Endothelial cell of umbilical vein (primary cell): ENCODE measurements around the gene CD300LB. TPM values are rescaled to one million over a fixed set of nuclear protein-coding genes. Genes with fewer than 3 reads are reported as not detected.

Source experiments
- BruUV-seq: library from RNA; stranded (reverse); fragments of 400-500 nt; replicated peaks from 2 replicates; lab custom pipeline; 2021; lab: Mats Ljungman, UMichigan
- CTCF ChIA-PET: fragments of 300-600, 350-600 bp; sonication (Branson Sonifier 250); formaldehyde crosslinking; loops from one replicate; lab custom pipeline; 2021; ENCODE audit warnings: antibody characterized with exemption, inconsistent platforms; lab: Charles Lee
- POLR2A ChIA-PET: fragments of 300-600, 350-600 bp; sonication (Branson Sonifier 250); formaldehyde crosslinking; loops from one replicate; lab custom pipeline; 2021; ENCODE audit warnings: antibody characterized with exemption, inconsistent platforms; lab: Charles Lee
- DNase-seq: peaks from one replicate; pipeline ENCODE4 v3.0.0-alpha.2; 2011; ENCODE audit warnings: low read depth, low spot score
- FAIRE-seq: peaks from 2 replicates; lab custom pipeline; 2011; peaks lifted over from hg19 to GRCh38; lab: Jason Lieb, UNC
- H2AFZ ChIP-seq: 2 replicates; pipeline ENCODE4 v1.6.0; 2012; ENCODE audit warnings: low read depth, low read length, control low read depth, inconsistent platforms
- H3K27ac ChIP-seq: 2 replicates; pipeline ENCODE4 v1.5.1; 2011; ENCODE audit warnings: low read depth, mild to moderate bottlenecking, control low read depth, low read length, moderate library complexity; ENCODE audit not compliant: insufficient read depth
- H3K27me3 ChIP-seq, 2 experiments: 2 replicates each; pipeline versions ENCODE4 v1.6.0 to v1.6.1; 2011; ENCODE audit warnings: low read length in 2 of 2, mixed read lengths in 1 of 2; ENCODE audit not compliant: control insufficient read depth in 2 of 2, insufficient read depth in 2 of 2
- H3K36me3 ChIP-seq, 2 experiments: 2 replicates in 1 of 2; 3 replicates in 1 of 2; pipeline ENCODE4 v1.5.1; 2011; ENCODE audit warnings: low read length in 2 of 2, mild to moderate bottlenecking in 1 of 2, moderate library complexity in 1 of 2; ENCODE audit not compliant: control insufficient read depth in 2 of 2, insufficient read depth in 2 of 2; ENCODE audit errors: extremely low read depth in 1 of 2
- H3K4me1 ChIP-seq: 3 replicates; pipeline ENCODE4 v1.5.1; 2011; ENCODE audit warnings: mild to moderate bottlenecking, low read length; ENCODE audit not compliant: control insufficient read depth, insufficient read depth; ENCODE audit errors: extremely low read depth
- H3K4me2 ChIP-seq: 2 replicates; pipeline ENCODE4 v1.6.1; 2011; ENCODE audit warnings: low read length, control low read depth, mixed read lengths; ENCODE audit not compliant: insufficient read depth
- H3K4me3 ChIP-seq, 3 experiments: fragments of 200-600 bp in 1 of 3; sonication (generic), shearing (Covaris generic) in 1 of 3; replicated peaks in 1 of 3; 2 replicates each; pipeline ENCODE4 v1.5.1; 2011 to 2016; ENCODE audit warnings: control low read depth in 3 of 3, low read length in 3 of 3, mild to moderate bottlenecking in 2 of 3, inconsistent platforms in 1 of 3, low read depth in 1 of 3, moderate library complexity in 1 of 3; ENCODE audit not compliant: insufficient read depth in 1 of 3
- H3K79me2 ChIP-seq: 2 replicates; pipeline ENCODE4 v1.6.0; 2012; ENCODE audit warnings: low read length, inconsistent platforms; ENCODE audit not compliant: control insufficient read depth, insufficient read depth
- H3K9ac ChIP-seq: replicated peaks from 2 replicates; pipeline ENCODE3; 2011; ENCODE audit warnings: low read length, control low read depth; ENCODE audit not compliant: insufficient read depth; ENCODE audit errors: extremely low read depth
- H3K9me1 ChIP-seq: replicated peaks from 3 replicates; pipeline ENCODE4 v1.6.0; 2011; ENCODE audit warnings: mild to moderate bottlenecking, low read length; ENCODE audit not compliant: control insufficient read depth, insufficient read depth; ENCODE audit errors: extremely low read depth
- H3K9me3 ChIP-seq: replicated peaks from 2 replicates; pipeline ENCODE4 v1.5.1; 2012; ENCODE audit warnings: low read length, inconsistent platforms; ENCODE audit not compliant: control insufficient read depth, insufficient read depth
- H4K20me1 ChIP-seq: replicated peaks from 2 replicates; pipeline ENCODE3; 2011; ENCODE audit warnings: mild to moderate bottlenecking, low read length; ENCODE audit not compliant: control insufficient read depth, insufficient read depth; ENCODE audit errors: extremely low read depth
- EZH2 ChIP-seq: IDR thresholded peaks from 2 replicates; pipeline ENCODE4 v1.6.1; 2012; ENCODE audit warnings: borderline replicate concordance, low read depth, mild to moderate bottlenecking, moderate library complexity, low read length, inconsistent platforms; ENCODE audit not compliant: severe bottlenecking
- FOS ChIP-seq: IDR thresholded peaks from 2 replicates; pipeline ENCODE4 v1.6.1; 2011; ENCODE audit warnings: mild to moderate bottlenecking, low read length, moderate library complexity, borderline replicate concordance; ENCODE audit not compliant: insufficient read depth
- GATA2 ChIP-seq: IDR thresholded peaks from 2 replicates; pipeline ENCODE4 v1.7.0; 2011; ENCODE audit warnings: low read depth, mild to moderate bottlenecking, moderate library complexity, mixed read lengths, low read length; ENCODE audit not compliant: insufficient read length, insufficient read depth
- JUN ChIP-seq: IDR thresholded peaks from 2 replicates; pipeline ENCODE4 v1.6.1; 2011; ENCODE audit warnings: borderline replicate concordance, low read depth; ENCODE audit not compliant: insufficient read length, insufficient read depth
- MYC ChIP-seq: IDR thresholded peaks from one replicate; pipeline ENCODE4 v1.6.1; 2011; ENCODE audit warnings: mild to moderate bottlenecking, low read depth, low read length
- POLR2A ChIP-seq: IDR thresholded peaks from 2 replicates; pipeline ENCODE4 v1.6.1; 2012; ENCODE audit warnings: low read depth, mild to moderate bottlenecking, control low read depth, low read length
- POLR2AphosphoS5 ChIP-seq: IDR thresholded peaks from 2 replicates; pipeline ENCODE4 v1.6.1; 2012; ENCODE audit warnings: low read depth, mild to moderate bottlenecking, control low read depth, low read length, moderate library complexity; ENCODE audit not compliant: insufficient read depth
- dilution Hi-C: fragments of 300-500 bp; cut with MboI; formaldehyde crosslinking; loops from one replicate; pipeline ENCODE4 v1.15.0; 2019; ENCODE audit warnings: low sequenced_read_pairs; ENCODE audit not compliant: extremely low pct_ligation_motif_present
- intact Hi-C: fragments of 100-400 bp; cut with micrococcal nuclease; formaldehyde crosslinking; loops from one replicate; pipeline ENCODE4 v1.10.0; 2022
- polyA plus RNA-seq, 4 experiments: library from polyadenylated mRNA; depleted of rRNA in 3 of 4; stranded (reverse) in 3 of 4; unstranded in 1 of 4; fragments of >200 nt; gene quantifications; 2 replicates each; pipeline versions ENCODE4 v1.2.1 to v1.2.3, GENCODE V29; 2011 to 2012; ENCODE audit warnings: missing spikeins in 1 of 4
- total RNA-seq: library from RNA; stranded (reverse); gene quantifications from 2 replicates; pipeline ENCODE4 v1.2.3, GENCODE V29; 2021
- TF ChIP-seq, protein P1 (sequence below), 2 donors: IDR thresholded peaks; 1 replicate in 1 of 2; 2 replicates in 1 of 2; pipeline ENCODE4 v1.5.1; 2011; ENCODE audit warnings: low read length in 2 of 2, mild to moderate bottlenecking in 2 of 2, moderate library complexity in 2 of 2, control low read depth in 1 of 2, inconsistent platforms in 1 of 2, low read depth in 1 of 2; ENCODE audit not compliant: insufficient read depth in 1 of 2; ENCODE audit errors: extremely low read depth in 1 of 2
- TF ChIP-seq, protein P2 (sequence below): IDR thresholded peaks from 2 replicates; pipeline ENCODE4 v1.6.1; 2011; ENCODE audit not compliant: insufficient read depth, insufficient read length

The CD300LB gene
- total and polyA plus RNA-seq, 2 donors (not counting 3 experiments of a cell fraction or from before 2014, with no cell fraction given) = not detected

DNA sequence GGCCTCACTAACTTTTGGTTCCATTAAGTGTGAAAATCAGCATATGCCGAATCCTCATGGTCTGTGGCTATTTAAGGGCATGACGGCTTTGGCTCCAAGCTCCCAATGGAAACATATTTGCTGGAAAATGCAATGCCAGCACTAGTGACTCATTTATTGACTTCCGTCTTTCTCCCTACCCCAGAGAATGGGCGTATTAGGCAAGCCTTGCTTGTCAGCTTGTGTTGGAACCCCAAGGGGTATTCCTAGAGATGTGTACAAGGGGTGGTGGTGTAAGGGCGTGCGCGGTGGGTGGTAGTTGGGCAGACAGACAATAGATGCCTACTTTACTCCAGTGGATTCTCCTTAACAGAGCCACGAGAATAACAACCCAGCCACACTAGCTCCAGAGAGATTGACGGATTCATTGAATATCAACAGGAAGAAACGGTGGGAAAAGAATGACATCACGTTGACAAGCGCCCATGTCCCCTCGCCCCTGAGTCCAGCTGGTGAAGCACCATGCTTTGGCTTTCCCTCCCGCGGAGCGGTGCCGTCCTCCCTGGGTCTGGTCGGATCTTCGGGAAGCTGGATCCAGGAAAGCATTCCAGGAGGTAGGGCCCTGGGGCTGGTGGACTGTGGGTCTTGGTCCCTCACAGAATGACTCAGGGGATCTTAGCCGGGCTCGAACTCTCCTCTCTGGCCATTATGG, 10.3 kb downstream of the CD300LB start:
- no peak for FAIRE-seq
- ChIA-PET CTCF (no interaction called here), POLR2A (no interaction called here)
- Histone ChIP-seq H2AFZ (no peak overlapping the region), H3K4me2 (no peak overlapping the region), H3K27me3 (no peaks in the 10 kb centered on the region), H3K4me3 (no peak overlapping the region), H3K79me2 (no peaks in the 10 kb centered on the region), H4K20me1 (no peaks in the 10 kb centered on the region), H3K9ac (no peak overlapping the region), H3K9me1 (no peaks in the 10 kb centered on the region), H3K4me1 (no peaks in the 10 kb centered on the region), H3K36me3 (no peaks in the 10 kb centered on the region), H3K9me3 (peaks cover 2% of the 10 kb centered on the region), H3K27ac (no peak overlapping the region)
- no peak for DNase-seq
- intact Hi-C loops = no loop called here
- no peak for TF ChIP-seq POLR2AphosphoS5
- TF ChIP-seq GATA2 = no peak
- no peak for TF ChIP-seq MYC
- TF ChIP-seq JUN = no peak
- TF ChIP-seq POLR2A = no peak
- TF ChIP-seq, protein P1, sequence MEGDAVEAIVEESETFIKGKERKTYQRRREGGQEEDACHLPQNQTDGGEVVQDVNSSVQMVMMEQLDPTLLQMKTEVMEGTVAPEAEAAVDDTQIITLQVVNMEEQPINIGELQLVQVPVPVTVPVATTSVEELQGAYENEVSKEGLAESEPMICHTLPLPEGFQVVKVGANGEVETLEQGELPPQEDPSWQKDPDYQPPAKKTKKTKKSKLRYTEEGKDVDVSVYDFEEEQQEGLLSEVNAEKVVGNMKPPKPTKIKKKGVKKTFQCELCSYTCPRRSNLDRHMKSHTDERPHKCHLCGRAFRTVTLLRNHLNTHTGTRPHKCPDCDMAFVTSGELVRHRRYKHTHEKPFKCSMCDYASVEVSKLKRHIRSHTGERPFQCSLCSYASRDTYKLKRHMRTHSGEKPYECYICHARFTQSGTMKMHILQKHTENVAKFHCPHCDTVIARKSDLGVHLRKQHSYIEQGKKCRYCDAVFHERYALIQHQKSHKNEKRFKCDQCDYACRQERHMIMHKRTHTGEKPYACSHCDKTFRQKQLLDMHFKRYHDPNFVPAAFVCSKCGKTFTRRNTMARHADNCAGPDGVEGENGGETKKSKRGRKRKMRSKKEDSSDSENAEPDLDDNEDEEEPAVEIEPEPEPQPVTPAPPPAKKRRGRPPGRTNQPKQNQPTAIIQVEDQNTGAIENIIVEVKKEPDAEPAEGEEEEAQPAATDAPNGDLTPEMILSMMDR (IDR thresholded peaks at IDR 0.05; ENCODE audit: extremely low read depth in 1 of 2, insufficient read depth in 1 of 2, low read depth in 1 of 2, low read length in 2 of 2) = no peak
- TF ChIP-seq, protein P2, sequence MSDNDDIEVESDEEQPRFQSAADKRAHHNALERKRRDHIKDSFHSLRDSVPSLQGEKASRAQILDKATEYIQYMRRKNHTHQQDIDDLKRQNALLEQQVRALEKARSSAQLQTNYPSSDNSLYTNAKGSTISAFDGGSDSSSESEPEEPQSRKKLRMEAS = no peak
- no peak for TF ChIP-seq FOS
- TF ChIP-seq EZH2 = no peak
- no TSS peak for BruUV-seq
- dilution Hi-C loops = no loop called here
